Measurements from ENCODE around the gene OTULINL. TPM values are rescaled to one million over a fixed set of nuclear protein-coding genes. Genes with fewer than 3 reads are reported as not detected.

Gene OTULINL
- total RNA-seq, 1 donor from 2014 or later: 0.73 TPM

DNA sequence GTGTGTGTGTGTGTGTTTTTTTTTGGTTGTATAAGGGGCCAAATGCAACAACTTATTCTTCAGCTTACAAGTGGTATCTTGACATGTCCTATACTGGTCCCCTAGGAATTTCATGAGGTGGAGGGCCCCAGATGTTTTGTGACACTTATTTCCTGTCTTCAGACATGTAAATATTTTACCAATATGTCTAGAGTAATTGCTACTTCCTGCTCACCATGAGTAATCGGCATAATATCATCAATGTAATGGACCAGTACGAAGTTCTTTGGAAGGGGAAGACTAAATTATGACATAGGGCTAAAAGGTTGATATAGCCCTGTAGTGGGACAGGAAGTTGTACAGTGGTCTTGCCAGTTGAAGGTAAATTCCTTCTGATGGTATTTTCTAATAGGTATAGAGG, 79.2 kb downstream of the OTULINL start:
- no peak for TF ChIP-seq CTCF (IDR thresholded peaks at IDR 0.05)
- no peak overlapping the region for H3K4me3 Mint-ChIP-seq (ENCODE audit: unreplicated experiment)

More for the DNA sequence above, 79.2 kb downstream of the OTULINL start:
- no peak for DNase-seq (ENCODE audit: extremely low spot score, unreplicated experiment)
- peaks cover 2% of the 10 kb centered on the region for H3K27me3 Mint-ChIP-seq (ENCODE audit: unreplicated experiment)
- no peaks in the 10 kb centered on the region for H3K36me3 Mint-ChIP-seq (ENCODE audit: unreplicated experiment)
- H3K27ac Mint-ChIP-seq (ENCODE audit: unreplicated experiment): no peak overlapping the region
- no peaks in the 10 kb centered on the region for H3K9me3 Mint-ChIP-seq (ENCODE audit: unreplicated experiment)
- H3K4me1 Mint-ChIP-seq (ENCODE audit: unreplicated experiment): peaks cover 18% of the 10 kb centered on the region

Other genes starting within 250 kb of the OTULINL start
- gene OTULIN, start 82.9 kb downstream of the OTULINL start, total RNA-seq: 23.6 and 30.2 TPM in 2 replicates